Aortic smooth muscle cell (primary cell): ENCODE measurements around the gene PACS1. TPM values are rescaled to one million over a fixed set of nuclear protein-coding genes. Genes with fewer than 3 reads are reported as not detected.

Experiments used
- total RNA-seq: library from RNA; depleted of rRNA; stranded (reverse); fragments of >200 nt; gene quantifications from 2 replicates; pipeline ENCODE4 v1.2.3, GENCODE V29; 2014

PACS1 gene
- total RNA-seq, result 23.9 and 47.6 TPM in 2 replicates

GRCh38 chr11:66069715-66070603 lies at the start of gene PACS1:
PACS1 (plus strand) TSS chr11:66070272; CDS start chr11:66070487, 215 bp downstream.

DNA sequence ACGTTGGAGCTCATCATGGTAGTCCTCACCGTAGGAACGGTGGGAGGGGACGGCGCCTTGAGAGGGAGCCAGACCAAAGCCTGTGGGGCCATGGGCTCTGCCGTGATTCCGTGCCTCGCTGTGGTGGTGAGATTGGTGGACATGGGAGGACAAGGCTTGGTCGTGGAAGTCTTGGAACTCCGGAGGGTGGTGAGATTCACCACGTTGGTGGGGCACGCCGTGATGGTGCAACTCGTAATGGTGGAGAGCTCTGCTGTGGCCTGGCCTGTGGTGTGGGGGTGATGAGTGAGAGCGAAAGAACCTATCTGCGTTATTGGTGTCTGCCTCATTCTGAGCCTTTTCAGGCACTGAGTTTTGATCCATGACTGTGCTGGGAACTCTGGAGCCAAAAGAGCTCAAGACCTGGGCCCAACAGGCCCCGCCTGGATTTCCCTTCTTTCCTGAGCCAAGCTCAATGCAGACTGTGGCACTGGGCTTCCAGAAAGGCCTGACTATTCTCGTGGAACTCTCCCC lies 44.0 kb upstream of the PACS1 start, which contains the start of gene CATSPER1:
CATSPER1 (minus strand) TSS at position 463 of the 513 bp plus-strand sequence; CDS start at position 363, 100 bp downstream.

DNA sequence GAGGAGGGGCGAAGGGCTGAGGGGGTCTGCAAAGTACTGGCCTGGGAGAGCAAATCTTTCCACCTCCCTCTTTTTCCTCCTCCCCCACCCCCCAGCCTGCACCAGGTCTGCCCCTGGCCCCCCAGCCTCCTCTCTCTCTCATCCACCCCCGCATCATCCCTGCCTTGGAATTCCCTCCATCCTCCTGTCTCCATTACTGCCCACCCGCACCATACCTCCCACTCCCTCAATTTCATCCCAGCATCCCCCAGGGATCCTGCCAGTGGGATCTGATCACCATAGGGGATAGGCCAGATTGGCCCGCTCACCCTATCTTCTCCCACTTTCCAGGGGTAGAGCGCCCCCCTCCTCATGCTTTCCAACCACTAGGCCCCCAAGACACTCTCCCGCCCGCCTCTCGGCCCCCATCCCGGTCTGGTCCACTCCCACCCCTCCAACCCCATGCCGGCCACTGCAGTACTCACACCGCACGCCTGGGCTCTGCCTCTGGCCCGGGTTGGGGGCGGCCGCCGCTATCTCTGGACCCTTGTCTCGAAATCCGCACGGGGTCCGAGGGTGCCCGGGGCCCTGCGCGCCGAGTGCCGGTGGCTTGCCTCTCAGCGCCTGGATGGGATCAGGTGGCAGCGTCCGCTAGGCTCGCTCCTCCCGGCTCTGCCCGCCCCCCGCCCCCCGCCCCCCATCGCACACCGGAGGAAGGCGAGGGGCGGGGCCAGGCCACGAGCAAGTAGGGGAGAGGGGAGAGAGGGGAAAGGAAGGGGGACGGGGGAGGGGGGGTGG lies 21.3 kb upstream of the PACS1 start, which contains the start of gene GAL3ST3:
GAL3ST3 (minus strand) TSS at position 615 of the 777 bp plus-strand sequence. CDS start 3,746 bp downstream, outside the sequence.

GRCh38 chr11:66051766-66052663 lies 18.1 kb upstream of the PACS1 start, which contains the start of gene SF3B2:
SF3B2 (plus strand) TSS chr11:66052364; CDS start chr11:66052385, 21 bp downstream.

DNA sequence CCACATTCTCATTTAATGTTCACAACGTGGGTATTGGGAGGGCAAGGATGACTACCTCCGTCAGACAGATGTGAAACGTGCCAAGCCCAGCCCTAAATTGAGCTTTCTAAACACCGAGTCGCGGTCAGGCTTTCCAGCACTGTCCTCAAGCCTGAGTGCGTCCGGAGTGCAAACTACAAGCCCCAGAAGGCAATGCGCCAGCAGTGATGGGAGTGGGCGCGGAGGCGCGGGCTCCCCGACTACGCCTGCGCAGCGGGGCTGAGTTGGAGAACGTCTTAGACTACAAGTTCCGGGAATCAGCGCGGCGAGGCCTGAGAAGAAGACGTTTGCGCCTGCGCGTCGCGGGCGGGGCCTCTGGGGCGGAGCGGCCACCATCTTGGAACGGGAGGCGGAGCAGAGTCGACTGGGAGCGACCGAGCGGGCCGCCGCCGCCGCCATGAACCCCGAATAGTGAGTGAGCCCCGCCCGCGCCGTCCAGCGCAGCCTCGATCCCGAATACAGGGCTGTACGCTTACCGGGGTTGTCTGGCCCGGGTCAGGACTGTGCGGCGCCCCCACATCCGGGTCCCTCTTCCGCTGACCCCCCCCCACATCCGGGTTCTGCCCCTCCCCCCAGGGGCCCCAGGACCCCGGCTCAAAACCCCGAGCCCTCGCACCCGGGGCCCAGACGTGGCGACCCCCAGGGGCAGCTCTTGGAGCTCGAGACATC lies 198.3 kb downstream of the PACS1 start, which contains the start of gene RAB1B:
RAB1B (plus strand) TSS at position 396 of the 708 bp plus-strand sequence; CDS start at position 437, 41 bp downstream.

DNA sequence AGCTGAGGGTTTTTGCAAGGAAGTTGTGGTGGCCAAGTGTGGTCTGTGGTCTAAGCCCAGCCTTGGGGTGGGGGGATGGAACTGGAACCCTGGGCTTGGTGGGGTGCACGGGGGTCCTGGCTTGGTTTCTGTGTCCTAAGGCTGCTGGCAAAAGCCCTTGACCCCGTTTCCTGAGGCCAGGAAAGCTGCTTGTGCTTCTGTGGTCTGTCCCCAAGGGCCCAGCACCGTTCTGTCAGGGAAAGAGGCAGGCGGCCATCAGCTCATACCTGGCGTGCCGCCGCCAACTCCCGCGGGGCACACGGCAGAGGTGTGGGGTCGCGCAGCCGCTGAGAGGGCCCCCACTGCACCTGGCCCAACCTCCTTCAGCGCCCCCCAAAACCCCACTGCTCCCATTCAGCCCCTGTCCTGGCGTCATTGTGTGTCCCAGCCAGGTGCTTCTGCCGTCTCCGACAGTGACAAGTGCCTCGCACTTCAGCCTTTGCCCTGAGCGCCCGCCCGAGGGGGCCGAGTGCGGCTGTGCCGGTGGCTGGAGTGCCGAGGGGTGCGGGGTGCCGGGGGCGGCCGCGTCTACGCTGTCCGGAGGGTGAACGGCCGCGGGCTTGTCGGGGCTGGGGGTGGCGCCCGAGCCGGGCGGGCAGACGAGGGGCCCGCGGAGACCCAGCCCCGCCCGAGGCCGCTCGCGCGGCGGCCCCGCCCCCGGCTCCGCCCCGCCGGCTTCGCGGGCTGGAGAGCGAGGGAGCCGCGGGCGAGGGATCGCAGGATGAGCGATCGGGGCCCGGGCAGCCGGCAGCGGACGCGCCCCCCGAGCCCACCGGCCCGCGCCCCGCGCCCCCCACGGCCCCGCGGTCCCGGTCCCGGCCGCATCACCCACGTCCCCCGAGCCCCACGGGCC lies 207.6 kb downstream of the PACS1 start, which contains the start of gene CNIH2:
CNIH2 (plus strand) TSS at position 705 of the 892 bp plus-strand sequence. CDS start 282 bp downstream, outside the sequence.

DNA sequence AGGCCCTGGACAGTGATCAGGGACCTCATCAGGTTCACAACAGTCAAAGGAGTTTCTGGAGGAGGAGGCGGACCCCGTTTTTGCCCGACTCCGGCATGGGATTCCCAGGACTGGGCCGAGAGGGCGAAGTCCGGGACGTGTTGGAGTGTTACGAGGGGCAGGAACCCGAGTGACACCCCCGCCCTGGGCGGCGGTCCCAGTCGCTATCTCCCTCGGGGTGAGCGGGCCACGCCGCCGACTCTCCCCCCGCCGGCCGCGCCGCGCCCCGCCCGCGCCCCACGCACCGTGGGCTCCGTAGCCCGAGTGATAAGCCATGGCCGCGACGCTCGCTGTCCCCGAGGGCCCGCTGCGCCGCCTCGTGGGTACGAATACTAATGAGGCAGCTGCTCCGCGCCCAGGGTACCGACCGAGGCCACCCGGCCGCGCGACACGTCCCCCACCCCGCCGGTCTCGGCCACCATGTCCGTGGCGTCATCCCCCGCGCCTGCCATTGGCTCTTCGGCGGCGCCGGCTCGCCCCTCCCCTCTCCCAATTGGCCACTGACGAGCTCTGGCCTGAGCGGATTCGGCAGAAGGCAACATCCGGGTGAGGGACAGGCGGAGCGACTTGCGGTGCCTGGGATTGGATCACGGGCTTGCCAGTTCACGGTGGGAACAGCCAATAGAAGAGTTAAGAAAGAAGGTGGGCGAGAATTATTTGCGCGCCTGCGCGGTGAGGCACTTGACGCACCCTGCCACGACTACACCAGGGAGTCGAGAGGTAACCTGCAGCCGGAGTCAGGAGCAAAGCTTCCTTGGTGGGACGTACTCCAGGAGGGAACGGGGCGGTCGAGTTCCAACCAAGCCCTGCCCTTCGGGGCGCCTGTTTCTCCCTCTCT lies 218.8 kb downstream of the PACS1 start, which contains the start of gene YIF1A:
YIF1A (minus strand) TSS at position 473 of the 877 bp plus-strand sequence; CDS start at position 315, 158 bp downstream.

GRCh38 chr11:66291706-66292542 lies 221.9 kb downstream of the PACS1 start, which contains the start of gene TMEM151A:
TMEM151A (plus strand) TSS chr11:66291894; CDS start chr11:66292014, 120 bp downstream.

Other genes with a start within 250 kb of the PACS1 start
- gene SNX32, start 236.3 kb upstream of the PACS1 start, total RNA-seq, result 0.37 and 0.40 TPM in 2 replicates
- gene CFL1, start 212.1 kb upstream of the PACS1 start, total RNA-seq, result 1,495 and 1,569 TPM in 2 replicates
- 38.2 and 48.4 TPM in 2 replicates for gene MUS81, start 209.8 kb upstream of the PACS1 start, total RNA-seq
- gene EFEMP2, start 197.5 kb upstream of the PACS1 start, total RNA-seq, result 78.6 and 82.4 TPM in 2 replicates
- gene CTSW, start 190.4 kb upstream of the PACS1 start, total RNA-seq, result 0.12 TPM in 1 of 2 replicates, not detected in the other
- 221 and 262 TPM in 2 replicates for gene FIBP, start 181.8 kb upstream of the PACS1 start, total RNA-seq
- gene CCDC85B, start 179.6 kb upstream of the PACS1 start, total RNA-seq, result 80.3 and 83.5 TPM in 2 replicates
- gene FOSL1, start 169.9 kb upstream of the PACS1 start, total RNA-seq, result 24.0 and 32.9 TPM in 2 replicates
- 25.0 and 26.1 TPM in 2 replicates for gene C11orf68, start 151.2 kb upstream of the PACS1 start, total RNA-seq
- 574 and 841 TPM in 2 replicates for gene DRAP1, start 150.8 kb upstream of the PACS1 start, total RNA-seq
- gene TSGA10IP, start 124.8 kb upstream of the PACS1 start, total RNA-seq, result 0.13 TPM in 1 of 2 replicates, not detected in the other
- gene SART1, start 108.5 kb upstream of the PACS1 start, total RNA-seq, result 52.0 and 80.1 TPM in 2 replicates
- gene EIF1AD, start 68.1 kb upstream of the PACS1 start, total RNA-seq, result 32.6 and 36.8 TPM in 2 replicates
- gene BANF1, start 67.8 kb upstream of the PACS1 start, total RNA-seq, result 16.5 and 25.9 TPM in 2 replicates
- 3.3 and 7.6 TPM in 2 replicates for gene CST6, start 58.3 kb upstream of the PACS1 start, total RNA-seq
- 0.13 and 0.19 TPM in 2 replicates for gene CATSPER1, start 43.8 kb upstream of the PACS1 start, total RNA-seq
- gene GAL3ST3, start 21.1 kb upstream of the PACS1 start, total RNA-seq, result not detected in 2 replicates
- gene SF3B2, start 17.9 kb upstream of the PACS1 start, total RNA-seq, result 127 and 134 TPM in 2 replicates
- 14.9 and 17.7 TPM in 2 replicates for gene KLC2, start 187.4 kb downstream of the PACS1 start, total RNA-seq
- gene RAB1B, start 198.4 kb downstream of the PACS1 start, total RNA-seq, result 93.0 and 102 TPM in 2 replicates
- 0.37 and 0.40 TPM in 2 replicates for gene CNIH2, start 207.9 kb downstream of the PACS1 start, total RNA-seq
- 143 and 183 TPM in 2 replicates for gene YIF1A, start 218.9 kb downstream of the PACS1 start, total RNA-seq
- 0.13 and 0.25 TPM in 2 replicates for gene TMEM151A, start 221.6 kb downstream of the PACS1 start, total RNA-seq
- 21.9 and 23.3 TPM in 2 replicates for gene CD248, start 246.8 kb downstream of the PACS1 start, total RNA-seq